Activated CD8-positive, alpha-beta memory T cell treated with anti-CD3 and anti-CD28 coated beads, Interleukin-2, amount 10 ng/mL, durations not matched to agents 7 days and 5 days (primary cell): ENCODE results near the gene RHOH. TPM values are rescaled to one million over a fixed set of nuclear protein-coding genes. Genes with fewer than 3 reads are reported as not detected.

Source experiments
- ATAC-seq: fragments of 150-1000 bp; cut with Tn5 transposase; one replicate; pipeline ENCODE4 v1.10.0; 2021; ENCODE audit warnings: moderate library complexity
- CTCF ChIA-PET: fragments of 350-600 bp; sonication (Branson Sonifier 250); formaldehyde crosslinking; loops from one replicate; lab custom pipeline; 2021; ENCODE audit warnings: antibody characterized with exemption; lab: Charles Lee
- DNase-seq: peaks from one replicate; pipeline ENCODE4 v3.0.0-alpha.2; 2020
- H3K27ac Mint-ChIP-seq: one replicate; pipeline ENCODE4 v1.8.0; 2021; ENCODE audit warnings: mild to moderate bottlenecking, mixed read lengths
- H3K27me3 Mint-ChIP-seq: one replicate; pipeline ENCODE4 v1.8.0; 2021; ENCODE audit warnings: mixed read lengths
- H3K36me3 Mint-ChIP-seq: one replicate; pipeline ENCODE4 v1.8.0; 2021; ENCODE audit warnings: mild to moderate bottlenecking, mixed read lengths
- H3K4me1 Mint-ChIP-seq: one replicate; pipeline ENCODE4 v1.8.0; 2021; ENCODE audit warnings: mixed read lengths
- H3K4me3 Mint-ChIP-seq: one replicate; pipeline ENCODE4 v1.8.0; 2021; ENCODE audit warnings: mild to moderate bottlenecking, moderate library complexity, mixed read lengths
- H3K9me3 Mint-ChIP-seq: one replicate; pipeline ENCODE4 v1.8.0; 2022; ENCODE audit warnings: low read depth, mixed read lengths
- total RNA-seq, 2 experiments: library from RNA; stranded (reverse); gene quantifications; one replicate each; pipeline ENCODE4 v1.2.3, GENCODE V29; 2021

RHOH gene
- total RNA-seq, 2 experiments from 2014 or later: 136 to 145 TPM

DNA sequence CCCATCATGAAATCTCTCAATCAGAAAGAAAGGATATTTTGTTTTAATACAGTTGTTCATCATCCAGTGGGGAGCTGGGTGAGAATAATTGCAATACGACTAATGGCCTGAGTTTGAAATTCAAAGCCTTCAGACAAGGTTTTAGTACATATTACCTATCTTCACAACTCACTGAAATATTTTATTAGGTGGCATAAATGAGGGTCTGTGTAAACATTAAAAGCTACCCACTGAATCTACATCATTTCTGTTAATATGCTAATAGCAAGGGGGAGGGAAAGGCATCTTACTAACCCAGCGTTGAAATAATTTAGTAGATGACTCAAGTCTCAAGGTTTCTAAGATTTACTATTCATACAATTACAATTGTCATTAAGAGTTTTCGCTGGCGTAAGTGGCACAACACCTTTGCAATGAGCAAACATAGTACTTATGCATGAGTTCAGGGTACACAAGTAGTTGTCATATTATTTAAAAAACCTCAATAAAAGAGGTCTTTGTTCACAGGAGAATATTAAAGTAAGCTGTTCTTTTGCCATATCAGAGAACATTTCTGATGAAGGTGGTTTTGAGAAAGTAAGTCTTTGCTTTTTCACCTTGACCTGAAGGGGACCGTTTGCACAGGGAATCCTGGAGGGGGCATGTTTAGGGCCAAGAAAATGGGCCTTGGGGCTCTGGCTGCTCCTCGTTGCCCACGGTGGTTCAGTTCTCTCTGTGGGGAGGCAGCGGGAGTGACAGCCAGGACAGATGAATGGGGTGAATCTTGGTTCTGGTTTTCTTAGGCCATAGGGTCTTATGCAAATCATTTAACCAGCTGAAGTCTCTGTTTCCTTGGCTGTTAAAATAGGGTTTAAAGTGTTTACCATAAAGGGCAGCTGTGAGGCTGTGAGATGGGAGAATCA, 4.5 kb upstream of the RHOH start:
- DNase-seq (peak; percentile 53), ATAC-seq (no peak)
- Mint-ChIP-seq H3K4me3 (peak overlapping the region; percentile 98), H3K36me3 (peaks cover 13% of the 10 kb centered on the region), H3K27me3 (no peaks in the 10 kb centered on the region), H3K9me3 (no peaks in the 10 kb centered on the region), H3K4me1 (peaks cover 69% of the 10 kb centered on the region), H3K27ac (peak overlapping the region; percentile 99)
- CTCF ChIA-PET: interaction anchor here (1.1 to 2.9 kb wide), 11 partner anchors 7 to 137 kb away, joined by 3 to 13 read pairs (median 4); partner anchors contain the start of gene N4BP2

DNA sequence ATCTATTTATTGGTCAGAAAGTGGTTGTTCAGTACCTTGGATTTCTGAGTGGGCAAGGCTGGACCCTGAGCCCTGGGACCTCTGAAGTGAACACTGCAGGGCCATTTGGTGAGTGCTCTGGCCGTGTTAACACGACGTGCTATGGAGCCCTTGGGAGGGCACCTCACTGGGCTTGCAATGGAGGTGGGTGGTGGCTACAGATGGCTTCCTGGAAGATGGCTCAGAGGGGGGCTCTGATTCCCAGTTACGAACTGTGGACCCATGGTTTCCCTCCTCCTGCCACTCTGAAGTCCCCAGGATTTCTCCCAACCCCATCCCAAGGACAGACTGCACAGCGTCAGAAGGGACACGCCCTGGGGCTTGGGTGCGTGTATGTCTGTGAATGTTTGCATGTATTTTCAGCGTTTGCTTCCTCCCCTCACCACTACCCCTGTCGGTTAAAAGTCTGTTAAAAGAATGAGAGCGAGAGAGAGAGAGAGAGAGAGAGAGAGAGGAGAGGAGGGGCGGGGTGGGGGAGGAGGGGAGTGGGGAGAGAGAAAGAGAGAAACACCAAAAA, 3.7 kb upstream of the RHOH start:
- peak; percentile 62 for DNase-seq
- peak; percentile 18 for ATAC-seq
- Mint-ChIP-seq H3K4me1 (peaks cover 62% of the 10 kb centered on the region), H3K4me3 (peak overlapping the region; percentile 98), H3K9me3 (no peaks in the 10 kb centered on the region), H3K27me3 (no peaks in the 10 kb centered on the region), H3K36me3 (peaks cover 15% of the 10 kb centered on the region), H3K27ac (peak overlapping the region; percentile 99)
- CTCF ChIA-PET: interaction anchor here (1.0 to 3.5 kb wide), 7 partner anchors 9 to 118 kb away, joined by 3 to 17 read pairs (median 3); no protein-coding TSS in a partner anchor

DNA sequence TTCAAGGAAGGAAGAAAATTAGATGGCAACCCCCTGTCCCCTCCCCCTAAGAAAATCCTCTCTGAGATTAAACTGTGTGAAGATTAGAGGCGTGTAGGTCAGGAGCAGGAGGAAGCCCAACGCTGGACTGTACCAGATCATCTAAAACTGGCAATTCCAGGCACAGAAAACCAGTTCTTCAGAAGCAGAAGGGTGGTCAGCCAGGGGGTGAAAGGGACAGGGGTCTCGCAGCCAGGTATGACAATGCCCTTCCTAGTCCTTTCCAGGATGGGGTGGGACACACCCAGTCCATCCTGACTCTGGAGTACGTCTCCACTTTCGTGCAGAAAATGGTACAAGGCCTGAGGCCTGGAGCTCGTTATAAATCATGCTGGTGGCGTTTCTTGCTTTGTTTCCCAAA, 3.3 kb upstream of the RHOH start:
- H3K4me1 Mint-ChIP-seq: peaks cover 62% of the 10 kb centered on the region
- ATAC-seq (no peak), DNase-seq (no peak)
- peak overlapping the region; percentile 99 for H3K27ac Mint-ChIP-seq
- no peaks in the 10 kb centered on the region for H3K27me3 Mint-ChIP-seq
- CTCF ChIA-PET: interaction anchor here (1.0 to 3.5 kb wide), 6 partner anchors 8 to 123 kb away, joined by 3 to 18 read pairs (median 4); no protein-coding TSS in a partner anchor
- peak overlapping the region; percentile 98 for H3K4me3 Mint-ChIP-seq
- H3K9me3 Mint-ChIP-seq: no peaks in the 10 kb centered on the region
- peaks cover 20% of the 10 kb centered on the region for H3K36me3 Mint-ChIP-seq

DNA sequence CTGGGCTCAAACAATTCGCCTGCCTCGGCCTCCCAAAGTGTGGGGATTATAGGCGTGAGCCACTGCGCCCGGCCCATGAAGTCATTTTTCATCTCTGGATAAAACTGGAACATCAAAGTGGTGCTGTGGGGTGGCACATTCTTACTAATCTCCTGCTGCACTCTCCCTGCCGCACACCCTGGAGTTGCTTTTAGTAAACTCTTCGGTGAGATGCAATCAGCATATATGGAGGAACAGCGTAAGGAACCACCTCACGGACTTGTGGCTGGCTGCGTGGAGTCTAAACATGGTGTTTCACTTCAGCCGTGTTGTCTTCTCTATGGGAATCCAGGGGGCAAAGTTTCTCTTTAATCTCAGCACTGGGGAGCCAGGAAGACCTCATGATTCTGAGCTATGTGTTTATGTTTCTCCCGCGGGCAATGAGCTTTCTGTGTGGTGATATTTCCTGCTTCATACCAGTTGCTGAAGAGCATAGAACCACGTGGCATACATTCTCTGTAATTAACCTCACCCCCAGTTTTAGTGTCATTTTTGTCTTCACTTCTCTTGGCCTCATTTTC, 2.1 kb upstream of the RHOH start:
- peak overlapping the region; percentile 99 for H3K27ac Mint-ChIP-seq
- peak overlapping the region; percentile 98 for H3K4me3 Mint-ChIP-seq
- H3K36me3 Mint-ChIP-seq: peaks cover 31% of the 10 kb centered on the region
- DNase-seq: peak; percentile 79
- CTCF ChIA-PET: interaction anchor here (0.7 to 4.2 kb wide), 13 partner anchors 8 to 138 kb away, joined by 3 to 32 read pairs (median 4); partner anchors contain the start of gene N4BP2
- H3K9me3 Mint-ChIP-seq: no peaks in the 10 kb centered on the region
- no peaks in the 10 kb centered on the region for H3K27me3 Mint-ChIP-seq
- H3K4me1 Mint-ChIP-seq: peaks cover 58% of the 10 kb centered on the region
- ATAC-seq: peak; percentile 47

DNA sequence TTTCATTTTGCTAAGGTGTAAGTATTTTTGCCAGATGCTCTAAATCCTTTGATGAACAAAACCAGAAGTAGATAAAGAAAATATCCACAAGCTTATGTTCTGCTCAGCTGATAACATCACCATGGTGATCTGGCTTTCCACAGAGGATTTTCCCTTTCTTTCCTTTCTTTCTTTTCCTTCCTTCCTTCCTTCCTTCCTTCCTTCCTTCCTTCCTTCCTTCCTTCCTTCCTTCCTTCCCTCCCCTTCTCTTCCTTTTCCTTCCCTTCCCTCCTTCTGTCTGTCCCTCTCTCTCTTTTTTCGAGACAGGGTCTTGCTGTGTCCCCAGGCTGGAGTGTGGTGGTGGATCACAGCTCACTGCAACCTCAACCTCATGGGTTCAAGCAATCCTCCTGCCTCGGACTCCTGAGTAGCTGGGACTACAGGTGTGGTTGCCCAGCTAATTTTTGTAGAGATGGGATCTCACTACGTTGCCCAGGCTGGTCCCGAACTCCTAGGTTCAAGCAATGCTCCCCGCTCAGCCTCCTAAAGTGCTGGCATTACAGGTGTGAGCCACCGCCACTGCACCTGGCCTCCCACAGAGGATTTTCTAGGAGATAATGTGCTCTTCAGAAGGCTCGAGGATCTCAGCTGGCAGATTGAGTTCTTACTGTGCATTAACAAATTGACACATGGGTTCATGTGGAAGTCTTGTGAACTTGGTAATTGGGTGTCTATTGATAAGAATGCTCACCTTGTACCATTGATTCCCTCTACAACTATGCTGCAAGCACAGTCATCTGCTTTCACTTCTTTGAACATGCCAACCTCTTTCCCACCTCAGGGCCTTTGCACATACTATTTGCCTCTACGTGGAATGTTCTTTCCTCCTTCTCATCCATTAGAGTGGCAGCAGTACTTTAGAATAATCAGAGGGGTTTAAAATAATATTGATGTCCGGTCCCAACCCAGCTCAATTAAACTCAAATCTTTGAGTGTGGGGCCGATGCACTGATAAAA, 1.4 kb upstream of the RHOH start:
- H3K27me3 Mint-ChIP-seq: no peaks in the 10 kb centered on the region
- peaks cover 60% of the 10 kb centered on the region for H3K4me1 Mint-ChIP-seq
- peak overlapping the region; percentile 98 for H3K4me3 Mint-ChIP-seq
- no peaks in the 10 kb centered on the region for H3K9me3 Mint-ChIP-seq
- DNase-seq (peak; percentile 42), ATAC-seq (no peak)
- H3K36me3 Mint-ChIP-seq: peaks cover 39% of the 10 kb centered on the region
- peak overlapping the region; percentile 99 for H3K27ac Mint-ChIP-seq
- CTCF ChIA-PET: interaction anchor here (0.7 to 4.2 kb wide), 19 partner anchors 9 to 139 kb away, joined by 3 to 32 read pairs (median 4); partner anchors contain the start of gene N4BP2

DNA sequence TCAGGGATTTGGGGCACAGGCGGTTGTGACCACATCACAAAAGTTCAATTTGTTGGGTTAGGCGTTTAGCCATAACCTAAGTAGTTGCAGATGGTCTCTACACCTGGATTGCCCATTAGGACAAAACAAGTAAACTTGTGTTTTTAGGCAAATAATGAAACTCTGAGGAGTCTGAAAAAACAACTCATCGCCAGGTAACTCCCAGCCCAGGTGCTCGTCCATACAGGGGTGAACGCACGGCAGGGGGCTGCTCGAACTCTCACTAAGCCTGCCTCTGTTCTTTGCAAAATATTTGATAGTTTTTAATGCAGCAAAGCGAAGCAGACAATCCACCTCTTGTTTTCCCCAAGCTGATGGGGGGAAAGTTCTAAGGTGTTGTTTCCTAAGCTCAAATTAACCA, 559 bp upstream of the RHOH start:
- Mint-ChIP-seq H3K27ac (peak overlapping the region; percentile 99), H3K4me1 (peaks cover 58% of the 10 kb centered on the region), H3K4me3 (peak overlapping the region; percentile 98), H3K36me3 (peaks cover 47% of the 10 kb centered on the region), H3K9me3 (no peaks in the 10 kb centered on the region), H3K27me3 (no peaks in the 10 kb centered on the region)
- DNase-seq (peak; percentile 45), ATAC-seq (no peak)
- CTCF ChIA-PET: interaction anchor here (1.1 to 4.2 kb wide), 10 partner anchors 8 to 140 kb away, joined by 3 to 32 read pairs (median 5); partner anchors contain the start of gene N4BP2

DNA sequence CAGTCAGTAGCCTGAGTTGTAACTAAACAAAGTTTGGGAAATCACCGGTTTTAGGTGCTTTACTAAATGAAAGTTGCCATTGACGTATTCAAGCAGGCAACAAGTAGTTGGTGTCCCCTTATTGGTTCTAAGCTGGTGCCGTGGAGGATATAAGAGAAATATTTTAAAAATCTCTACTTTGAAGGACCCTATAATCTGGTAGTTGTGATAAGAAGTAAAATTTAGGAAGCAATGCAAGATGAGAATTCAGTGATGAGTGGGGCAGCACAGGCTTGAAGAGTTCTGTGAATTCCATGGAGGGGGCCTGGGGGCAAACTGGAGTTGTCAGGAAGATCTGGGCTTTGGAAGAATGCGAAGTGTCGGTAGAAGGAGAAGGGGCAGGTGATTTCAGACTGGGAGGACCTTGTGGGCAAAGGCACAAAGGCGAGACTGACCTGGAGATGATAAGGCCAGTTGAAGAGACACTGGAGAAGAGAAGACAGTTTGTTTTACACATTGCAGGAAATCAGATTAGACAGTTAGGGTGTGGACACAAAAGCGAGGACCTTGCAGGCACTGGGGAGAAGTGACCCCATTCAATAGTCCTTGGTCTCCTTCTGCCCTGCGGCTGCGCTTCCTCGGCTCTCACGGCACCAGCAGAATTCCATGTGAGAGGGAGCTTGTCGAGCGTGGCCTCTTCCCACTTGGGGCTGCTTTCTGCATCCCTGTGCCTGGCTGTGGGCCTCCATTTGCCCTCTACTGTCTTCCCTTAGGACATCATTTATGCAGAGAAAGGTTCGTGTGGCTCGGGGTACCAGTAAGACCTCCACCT, 1.3 kb downstream of the RHOH start:
- DNase-seq (peak; percentile 56), ATAC-seq (no peak)
- Mint-ChIP-seq H3K27me3 (no peaks in the 10 kb centered on the region), H3K27ac (peak overlapping the region; percentile 99), H3K4me1 (peaks cover 49% of the 10 kb centered on the region), H3K9me3 (no peaks in the 10 kb centered on the region), H3K4me3 (peak overlapping the region; percentile 98), H3K36me3 (peaks cover 60% of the 10 kb centered on the region)
- CTCF ChIA-PET: interaction anchor here (1.0 to 4.2 kb wide), 9 partner anchors 8 to 142 kb away, joined by 3 to 32 read pairs (median 4); partner anchors contain the start of gene N4BP2

DNA sequence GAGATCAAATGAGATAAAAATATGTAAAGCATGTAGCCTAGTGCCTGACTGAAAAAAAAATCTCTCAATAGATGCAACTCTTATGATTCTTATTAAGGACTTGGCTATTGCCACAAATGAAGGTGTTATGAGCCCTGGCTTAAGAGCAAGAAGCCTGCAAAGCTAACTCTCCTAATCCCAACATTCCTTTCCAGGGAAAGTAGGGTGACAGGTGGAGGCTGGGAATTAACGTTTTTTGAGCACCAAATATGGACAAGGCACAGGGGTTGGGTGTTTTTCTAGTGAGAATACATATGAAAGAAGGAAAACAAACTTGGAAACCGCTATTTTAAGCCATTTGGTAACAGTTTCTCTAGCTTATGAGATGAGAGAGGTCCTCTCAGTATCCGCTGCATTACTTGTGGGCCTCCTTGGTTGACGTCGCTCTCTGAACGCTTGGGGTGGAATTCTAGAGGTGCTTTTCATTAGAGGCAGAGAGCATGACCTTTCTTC, 2.4 kb downstream of the RHOH start:
- peaks cover 49% of the 10 kb centered on the region for H3K4me1 Mint-ChIP-seq
- peak overlapping the region; percentile 99 for H3K27ac Mint-ChIP-seq
- H3K36me3 Mint-ChIP-seq: peaks cover 70% of the 10 kb centered on the region
- H3K27me3 Mint-ChIP-seq: no peaks in the 10 kb centered on the region
- H3K9me3 Mint-ChIP-seq: no peaks in the 10 kb centered on the region
- CTCF ChIA-PET: interaction anchor here (0.7 to 2.1 kb wide), 9 partner anchors 8 to 118 kb away, joined by 3 to 20 read pairs (median 8); no protein-coding TSS in a partner anchor
- ATAC-seq (no peak), DNase-seq (peak; percentile 69)
- peak overlapping the region; percentile 98 for H3K4me3 Mint-ChIP-seq

DNA sequence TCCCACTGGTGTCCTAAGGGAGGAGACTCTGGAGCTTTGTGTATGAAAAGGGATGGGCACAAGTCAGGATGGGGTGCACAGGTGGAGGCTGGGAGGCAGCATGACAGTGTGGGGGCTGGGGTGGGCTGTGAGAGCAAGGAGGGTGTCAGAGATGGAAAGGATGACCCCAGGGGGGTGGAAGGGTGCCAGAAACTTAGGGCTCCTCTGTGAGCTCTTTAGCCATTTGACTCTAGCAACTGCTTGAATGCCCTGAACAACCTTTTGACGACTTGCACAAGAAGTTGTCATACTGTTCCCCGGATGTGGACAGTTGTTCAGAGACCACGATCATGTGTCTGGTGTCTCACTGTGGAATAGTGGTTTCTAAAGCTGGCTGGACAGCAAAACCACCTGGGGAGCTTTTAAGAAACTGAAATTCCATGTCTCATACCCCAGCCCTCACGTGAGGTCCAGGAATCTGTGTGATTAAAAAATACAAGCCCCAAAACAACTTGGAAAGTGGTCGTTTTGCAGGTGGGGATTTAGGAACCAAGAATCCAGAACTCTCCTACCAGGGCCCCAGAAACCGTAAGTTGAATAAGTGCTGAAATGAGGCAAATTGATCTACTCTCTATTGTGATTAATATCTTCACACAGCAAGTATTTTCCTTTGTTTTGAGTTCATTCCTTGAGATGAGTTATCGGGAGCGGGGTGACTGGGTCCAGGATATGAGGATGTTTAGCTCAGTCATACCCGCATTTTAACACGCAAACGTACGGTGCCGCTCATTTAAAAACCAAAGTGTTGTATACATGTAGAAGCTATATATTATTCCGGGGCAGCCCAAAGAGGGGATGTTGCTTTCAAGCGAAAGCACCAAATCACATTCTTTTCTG, 3.4 kb downstream of the RHOH start:
- peak; percentile 52 for ATAC-seq
- Mint-ChIP-seq H3K27ac (peak overlapping the region; percentile 99), H3K4me1 (peaks cover 51% of the 10 kb centered on the region), H3K27me3 (no peaks in the 10 kb centered on the region), H3K4me3 (peak overlapping the region; percentile 98), H3K9me3 (no peaks in the 10 kb centered on the region), H3K36me3 (peaks cover 77% of the 10 kb centered on the region)
- peak; percentile 94 for DNase-seq
- CTCF ChIA-PET: interaction anchor here (1.0 to 2.1 kb wide), 15 partner anchors 9 to 144 kb away, joined by 3 to 20 read pairs (median 6); partner anchors contain the start of gene N4BP2

DNA sequence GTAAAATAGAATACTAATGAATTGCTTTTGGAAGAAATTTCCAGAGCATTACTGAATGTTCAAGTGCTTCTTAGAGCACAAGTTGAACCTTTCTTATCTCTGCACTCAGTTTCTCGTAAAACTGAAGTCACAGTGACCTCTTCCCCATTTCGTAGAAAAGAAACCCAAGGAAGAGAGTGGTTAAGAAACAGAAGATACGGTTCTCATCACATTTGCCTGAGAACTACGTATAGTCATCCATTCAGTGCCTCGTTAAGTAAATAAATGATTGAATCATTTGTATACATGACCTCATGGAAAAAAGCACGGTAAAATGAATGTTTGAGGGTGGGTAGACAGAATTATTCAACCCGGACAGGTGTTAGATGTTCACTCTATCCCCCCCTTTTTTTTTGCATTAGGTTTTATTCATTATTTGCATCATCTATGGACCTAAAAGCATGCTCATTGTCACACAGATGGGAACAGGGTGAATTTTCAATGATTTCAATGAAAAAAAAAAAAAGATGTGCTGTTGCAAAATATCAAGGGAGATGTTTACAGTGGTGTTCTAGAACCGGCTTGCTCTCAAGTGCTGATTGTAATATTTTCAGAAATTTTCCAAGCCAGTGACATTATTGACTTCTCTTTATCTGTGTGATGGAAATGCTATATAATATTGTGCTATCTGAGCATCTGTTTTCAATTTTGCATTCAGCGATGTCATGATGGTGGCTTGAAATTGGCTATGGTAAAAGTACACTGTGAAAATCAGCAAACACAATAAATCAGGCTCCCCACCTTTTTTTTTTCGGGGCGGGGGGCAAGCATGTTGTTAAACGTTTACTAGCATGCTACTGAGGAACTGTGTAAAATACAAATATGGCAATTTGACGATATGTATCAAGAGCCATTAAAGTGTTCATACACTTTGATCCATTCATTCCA, 4.3 kb downstream of the RHOH start:
- Mint-ChIP-seq H3K27ac (peak overlapping the region; percentile 99), H3K4me3 (peak overlapping the region; percentile 98), H3K27me3 (no peaks in the 10 kb centered on the region), H3K36me3 (peaks cover 83% of the 10 kb centered on the region), H3K4me1 (peaks cover 49% of the 10 kb centered on the region), H3K9me3 (no peaks in the 10 kb centered on the region)
- DNase-seq: peak; percentile 39
- peak; percentile 34 for ATAC-seq
- CTCF ChIA-PET: interaction anchor here (1.0 to 2.1 kb wide), 10 partner anchors 10 to 145 kb away, joined by 3 to 20 read pairs (median 8); partner anchors contain the start of gene N4BP2
